Stromal cell of bone marrow (primary cell): ENCODE data around the gene PDCL3.

Experiments used
- DNase-seq: peaks from one replicate; pipeline ENCODE4 v3.0.0-alpha.2; 2012; ENCODE audit warnings: low read depth

The PDCL3 gene

GRCh38 chr2:100612388-100613000 lies 49.7 kb downstream of the PDCL3 start:
- DNase-seq: no peak

- DNase-seq: no peak
These were observed 50.9 kb downstream of the PDCL3 start for GRCh38 chr2:100613719-100614118.

- DNase-seq: no peak
These were observed 51.7 kb downstream of the PDCL3 start for GRCh38 chr2:100614455-100615000.

- no peak for DNase-seq
These were observed 52.7 kb downstream of the PDCL3 start for GRCh38 chr2:100615471-100615870.

GRCh38 chr2:100615886-100616285 lies 53.1 kb downstream of the PDCL3 start:
- no peak for DNase-seq

- no peak for DNase-seq
These were observed 54.1 kb downstream of the PDCL3 start for GRCh38 chr2:100616841-100617390.

GRCh38 chr2:100619951-100620350 lies 57.2 kb downstream of the PDCL3 start:
- DNase-seq: no peak

- no peak for DNase-seq
These were observed 57.7 kb downstream of the PDCL3 start for GRCh38 chr2:100620481-100620880.

GRCh38 chr2:100621371-100621951 lies 58.7 kb downstream of the PDCL3 start:
- DNase-seq: no peak

- no peak for DNase-seq
These were observed 60.4 kb downstream of the PDCL3 start for GRCh38 chr2:100623033-100623715.

- no peak for DNase-seq
These were observed 61.1 kb downstream of the PDCL3 start for GRCh38 chr2:100623930-100624329.

- DNase-seq: no peak
These were observed 61.7 kb downstream of the PDCL3 start for GRCh38 chr2:100624536-100624935.

- no peak for DNase-seq
These were observed 62.9 kb downstream of the PDCL3 start for GRCh38 chr2:100625717-100626116.
